ENCODE data around the gene SEC61B. TPM values are rescaled to one million over a fixed set of nuclear protein-coding genes. Genes with fewer than 3 reads are reported as not detected.
A peak's percentile ranks its signal among the peaks of the same experiment; 100 is the strongest.

SEC61B gene
- total RNA-seq, 2 donors from 2014 or later, result 153 to 187 TPM

DNA sequence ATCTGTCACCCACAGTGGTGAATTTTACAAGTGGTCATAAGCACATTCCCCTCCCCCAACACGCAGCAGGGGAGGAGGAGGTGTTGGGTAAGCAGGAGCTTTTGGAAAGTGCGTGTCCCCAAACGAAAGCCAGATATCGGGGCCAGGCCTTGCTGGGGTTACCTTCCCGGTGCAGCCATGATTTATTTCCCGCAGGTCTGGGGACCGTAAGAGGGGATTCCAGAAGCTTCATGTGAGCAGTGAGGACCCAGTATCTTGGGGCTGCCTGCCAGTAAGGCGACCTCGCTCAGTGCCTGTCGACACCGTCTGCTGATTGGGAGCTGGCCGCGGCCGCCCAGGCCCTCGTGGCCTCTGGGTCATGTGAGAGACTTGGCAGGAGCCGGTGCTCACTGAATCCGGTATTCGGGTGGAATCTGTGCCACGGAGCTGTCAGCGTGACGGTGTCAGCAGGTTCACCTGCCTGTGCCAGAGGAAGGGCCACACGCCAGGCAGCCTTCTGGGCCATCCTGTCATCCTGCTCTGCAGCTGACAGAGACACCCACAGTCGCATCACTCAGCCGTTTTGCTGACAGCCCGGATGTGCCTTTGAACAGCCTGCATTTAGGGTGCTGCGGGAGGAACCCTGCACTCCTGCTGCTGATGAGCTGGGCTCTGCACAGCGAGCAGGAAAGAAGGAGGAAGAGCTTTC, 37.3 kb downstream of the SEC61B start:
- Histone ChIP-seq H3K4me3 (ENCODE audit: low read length) (no peak overlapping the region), H3K9ac (ENCODE audit: extremely low read depth, low read length, poor library complexity, severe bottlenecking) (no peak overlapping the region), H3K27ac (ENCODE audit: low read depth, low read length) (no peak overlapping the region), H3K4me1 (ENCODE audit: control insufficient read depth, insufficient read depth, low read length) (no peaks in the 10 kb centered on the region), H3K27me3 (ENCODE audit: control insufficient read depth, insufficient read depth, low read length, poor library complexity, severe bottlenecking) (no peaks in the 10 kb centered on the region), H3K36me3 (ENCODE audit: control insufficient read depth, insufficient read depth, low read length) (no peaks in the 10 kb centered on the region), H3K9me3 (ENCODE audit: control insufficient read depth, low read length) (no peaks in the 10 kb centered on the region)
- peak; percentile 70 for DNase-seq
- Mint-ChIP-seq H3K4me3 (no peak overlapping the region), H3K27me3 (ENCODE audit: insufficient read depth) (peaks cover 3% of the 10 kb centered on the region), H3K27ac (no peak overlapping the region), H3K9me3 (no peaks in the 10 kb centered on the region), H3K36me3 (ENCODE audit: low read depth) (no peaks in the 10 kb centered on the region), H3K4me1 (peaks cover 4% of the 10 kb centered on the region)
- TF ChIP-seq, protein P1, sequence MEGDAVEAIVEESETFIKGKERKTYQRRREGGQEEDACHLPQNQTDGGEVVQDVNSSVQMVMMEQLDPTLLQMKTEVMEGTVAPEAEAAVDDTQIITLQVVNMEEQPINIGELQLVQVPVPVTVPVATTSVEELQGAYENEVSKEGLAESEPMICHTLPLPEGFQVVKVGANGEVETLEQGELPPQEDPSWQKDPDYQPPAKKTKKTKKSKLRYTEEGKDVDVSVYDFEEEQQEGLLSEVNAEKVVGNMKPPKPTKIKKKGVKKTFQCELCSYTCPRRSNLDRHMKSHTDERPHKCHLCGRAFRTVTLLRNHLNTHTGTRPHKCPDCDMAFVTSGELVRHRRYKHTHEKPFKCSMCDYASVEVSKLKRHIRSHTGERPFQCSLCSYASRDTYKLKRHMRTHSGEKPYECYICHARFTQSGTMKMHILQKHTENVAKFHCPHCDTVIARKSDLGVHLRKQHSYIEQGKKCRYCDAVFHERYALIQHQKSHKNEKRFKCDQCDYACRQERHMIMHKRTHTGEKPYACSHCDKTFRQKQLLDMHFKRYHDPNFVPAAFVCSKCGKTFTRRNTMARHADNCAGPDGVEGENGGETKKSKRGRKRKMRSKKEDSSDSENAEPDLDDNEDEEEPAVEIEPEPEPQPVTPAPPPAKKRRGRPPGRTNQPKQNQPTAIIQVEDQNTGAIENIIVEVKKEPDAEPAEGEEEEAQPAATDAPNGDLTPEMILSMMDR (conservative IDR thresholded peaks at IDR 0.05), result no peak
- WGBS, 2 experiments (ENCODE audit: insufficient coverage in 1 of 2, insufficient read length in 1 of 2), result 82 to 87% methylated on average over 24 to 27 of the region's 27 CpGs

DNA sequence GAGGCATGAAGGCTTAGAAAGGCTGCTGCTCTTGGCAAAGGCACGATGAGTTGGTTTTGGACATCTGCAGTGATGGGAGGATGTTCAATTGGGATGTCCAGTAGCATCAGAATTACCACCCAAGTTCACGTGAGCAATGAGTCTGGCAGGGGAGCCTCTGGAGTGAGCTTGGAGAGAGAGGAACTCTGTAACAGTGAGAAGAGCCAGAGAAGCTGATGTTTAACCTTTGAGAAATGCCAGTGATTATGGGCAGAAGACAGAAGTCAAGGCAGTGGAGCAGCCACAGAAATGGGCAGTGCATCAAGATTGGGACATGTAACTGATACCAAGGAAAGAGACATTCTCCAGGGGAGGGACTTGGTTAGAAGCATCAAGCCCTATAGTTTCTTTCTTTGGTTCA, 39.8 kb downstream of the SEC61B start:
- Histone ChIP-seq H3K4me3 (ENCODE audit: low read length) (no peak overlapping the region), H3K4me1 (ENCODE audit: control insufficient read depth, insufficient read depth, low read length) (no peaks in the 10 kb centered on the region), H3K27ac (ENCODE audit: low read depth, low read length) (no peak overlapping the region), H3K9ac (ENCODE audit: extremely low read depth, low read length, poor library complexity, severe bottlenecking) (no peak overlapping the region), H3K27me3 (ENCODE audit: control insufficient read depth, insufficient read depth, low read length, poor library complexity, severe bottlenecking) (no peaks in the 10 kb centered on the region), H3K36me3 (ENCODE audit: control insufficient read depth, insufficient read depth, low read length) (no peaks in the 10 kb centered on the region), H3K9me3 (ENCODE audit: control insufficient read depth, low read length) (no peaks in the 10 kb centered on the region)
- no peak for DNase-seq
- no peak overlapping the region for H3K27ac Mint-ChIP-seq
- TF ChIP-seq, protein P1 (conservative IDR thresholded peaks at IDR 0.05), result no peak
- peaks cover 3% of the 10 kb centered on the region for H3K27me3 Mint-ChIP-seq (ENCODE audit: insufficient read depth)
- H3K9me3 Mint-ChIP-seq, result no peaks in the 10 kb centered on the region
- H3K4me3 Mint-ChIP-seq, result no peak overlapping the region
- no peaks in the 10 kb centered on the region for H3K36me3 Mint-ChIP-seq (ENCODE audit: low read depth)
- WGBS, 2 experiments (ENCODE audit: insufficient coverage in 1 of 2, insufficient read length in 1 of 2), result 90 to 100% methylated on average over 1 to 2 of the region's 2 CpGs
- peaks cover 5% of the 10 kb centered on the region for H3K4me1 Mint-ChIP-seq

DNA sequence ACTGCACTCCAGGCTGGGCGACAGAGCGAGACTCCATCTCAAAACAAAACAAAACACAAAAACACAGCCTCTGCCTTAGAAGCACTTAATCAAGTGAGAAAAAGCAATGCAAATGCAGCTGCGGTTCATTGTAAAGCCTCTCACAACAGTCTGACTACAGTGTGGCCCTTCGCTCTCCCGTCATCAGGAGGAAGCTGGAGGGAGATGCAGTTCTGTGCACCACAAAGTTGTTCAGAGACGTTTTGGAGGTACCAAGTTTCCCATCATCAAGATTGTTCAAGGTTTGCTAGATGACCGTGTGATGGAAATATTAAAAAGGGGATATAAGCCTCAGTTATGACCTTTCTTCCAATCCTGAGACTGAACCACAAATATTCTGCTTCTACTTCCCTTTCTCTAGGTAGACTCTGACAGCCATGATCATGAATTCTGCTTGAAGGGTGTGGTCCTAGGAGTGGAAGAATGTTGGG, 40.9 kb downstream of the SEC61B start:
- Histone ChIP-seq H3K9me3 (ENCODE audit: control insufficient read depth, low read length) (no peaks in the 10 kb centered on the region), H3K27ac (ENCODE audit: low read depth, low read length) (no peak overlapping the region), H3K4me3 (ENCODE audit: low read length) (no peak overlapping the region), H3K36me3 (ENCODE audit: control insufficient read depth, insufficient read depth, low read length) (no peaks in the 10 kb centered on the region), H3K4me1 (ENCODE audit: control insufficient read depth, insufficient read depth, low read length) (no peaks in the 10 kb centered on the region), H3K27me3 (ENCODE audit: control insufficient read depth, insufficient read depth, low read length, poor library complexity, severe bottlenecking) (no peaks in the 10 kb centered on the region), H3K9ac (ENCODE audit: extremely low read depth, low read length, poor library complexity, severe bottlenecking) (no peak overlapping the region)
- Mint-ChIP-seq H3K9me3 (no peaks in the 10 kb centered on the region), H3K4me1 (peaks cover 5% of the 10 kb centered on the region), H3K27ac (no peak overlapping the region), H3K27me3 (ENCODE audit: insufficient read depth) (no peaks in the 10 kb centered on the region), H3K4me3 (no peak overlapping the region), H3K36me3 (ENCODE audit: low read depth) (no peaks in the 10 kb centered on the region)
- TF ChIP-seq, protein P1 (conservative IDR thresholded peaks at IDR 0.05), result no peak
- no peak for DNase-seq
- 91 to 94% methylated on average over 3 to 7 of the region's 7 CpGs for WGBS, 2 experiments (ENCODE audit: insufficient coverage in 1 of 2, insufficient read length in 1 of 2)

Data from endodermal cell (in vitro differentiated cells).